SK-N-MC (cell line): ENCODE results near the gene MSTN.
"Not testable (repeated sequence)": the region's sequence is repeated elsewhere in the genome, so short reads cannot be mapped to it uniquely, and the experiment has no call there.

ENCODE experiments used
- EZH2 ChIP-seq: fragments of 200-600 bp; sonication (generic); IDR thresholded peaks from one replicate; pipeline ENCODE4 v1.6.1; 2017; ENCODE audit warnings: antibody characterized with exemption
- FOXP2 ChIP-seq: optimal IDR thresholded peaks from 2 replicates; pipeline ENCODE3; 2011; ENCODE audit warnings: mild to moderate bottlenecking, moderate library complexity; ENCODE audit not compliant: insufficient read depth; ENCODE audit errors: extremely low read length, control extremely low read depth
- POLR2AphosphoS5 ChIP-seq: IDR thresholded peaks from 2 replicates; pipeline ENCODE4 v1.6.1; 2012; ENCODE audit warnings: mild to moderate bottlenecking, low read depth, low read length, borderline replicate concordance

- not testable (repeated sequence) for TF ChIP-seq EZH2, POLR2AphosphoS5, FOXP2
Observed at GRCh38 chr2:190015969-190016368, 46.6 kb downstream of the MSTN start.
